GM03348 (cell line): Measurements from ENCODE around the gene SCUBE1.

ENCODE experiments used
- DNase-seq: peaks from one replicate; pipeline ENCODE4 v3.0.0; 2012; ENCODE audit warnings: low spot score

SCUBE1 gene

GRCh38 chr22:43173976-43174720 lies 169.0 kb downstream of the SCUBE1 start:
- DNase-seq: no peak

DNA sequence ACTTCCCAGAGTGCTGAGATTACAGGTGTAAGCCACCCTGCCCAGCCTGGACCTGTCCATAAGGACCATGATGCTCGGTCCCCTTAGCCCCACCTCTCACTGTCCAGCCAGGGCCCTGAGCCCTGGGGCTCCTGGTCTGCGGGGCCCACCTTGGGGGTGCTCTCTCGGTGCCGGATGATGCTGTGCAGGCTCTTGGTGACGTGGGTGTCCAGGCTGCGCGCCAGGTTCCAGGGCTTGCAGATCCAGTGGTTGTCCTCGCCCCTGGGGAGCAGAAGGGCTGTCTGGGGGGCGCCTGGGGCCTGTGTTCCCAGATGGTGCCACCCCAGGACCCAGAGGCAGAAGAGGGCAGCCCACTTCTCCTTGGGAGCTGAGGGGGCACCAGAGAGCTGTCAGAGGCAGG lies 169.6 kb downstream of the SCUBE1 start:
- no peak for DNase-seq

DNA sequence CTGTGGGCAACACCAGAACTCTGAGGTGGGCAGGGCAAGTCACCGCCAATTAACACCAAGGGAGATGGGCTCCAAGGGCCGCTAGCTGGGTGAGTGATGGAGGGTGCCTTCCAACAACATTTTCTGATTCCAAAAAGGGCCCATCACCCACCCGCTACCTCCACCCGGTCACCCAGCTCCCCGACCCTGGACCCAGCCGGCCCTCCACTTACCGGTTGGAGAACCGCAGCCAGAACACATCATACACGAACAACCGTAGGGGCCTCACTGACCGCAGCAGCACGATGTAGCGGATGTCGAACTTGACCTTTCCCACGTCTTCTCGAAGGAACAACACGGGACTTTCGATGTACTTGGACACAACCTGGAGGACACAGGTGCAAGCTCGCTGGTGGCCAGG lies 171.0 kb downstream of the SCUBE1 start:
- no peak for DNase-seq

DNA sequence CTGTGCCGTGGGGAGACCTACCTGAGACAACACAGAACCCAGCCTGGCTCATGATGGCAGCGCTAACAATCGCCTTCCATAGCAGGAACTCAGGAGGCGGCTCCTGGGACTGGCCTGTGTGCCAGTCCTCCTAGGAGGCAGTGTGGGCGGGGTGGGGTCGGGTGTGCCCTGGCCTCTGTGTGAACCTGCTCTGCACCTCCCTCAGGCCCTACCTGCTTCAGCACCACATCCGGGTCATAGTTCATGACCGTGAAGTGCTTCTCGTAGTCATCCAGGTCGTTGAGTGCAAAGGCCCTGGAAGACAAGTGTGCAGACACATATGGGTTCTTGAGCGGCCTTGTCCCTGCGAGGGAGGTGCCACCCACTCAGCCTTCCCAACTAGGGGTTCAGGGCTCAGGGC lies 171.6 kb downstream of the SCUBE1 start:
- no peak for DNase-seq

- no peak for DNase-seq
Measured at GRCh38 chr22:43171019-43171491, 172.1 kb downstream of the SCUBE1 start.

DNA sequence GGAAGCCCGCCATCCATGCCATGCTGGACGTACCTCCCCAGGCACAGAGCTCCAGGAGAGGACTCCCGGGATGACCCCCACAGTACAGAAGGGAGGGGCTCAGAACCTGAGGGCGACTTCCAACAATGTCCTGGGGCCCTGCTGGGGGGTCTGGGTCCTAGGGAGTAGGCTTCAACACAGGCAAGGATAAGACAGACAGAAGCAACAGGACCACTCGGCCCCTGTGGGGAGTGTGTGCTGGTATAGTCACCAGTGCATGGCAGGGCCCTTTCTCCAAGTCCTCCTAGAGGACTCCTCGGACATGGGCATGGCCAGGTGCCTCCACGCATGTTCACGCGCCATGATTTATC lies 173.1 kb downstream of the SCUBE1 start:
- no peak for DNase-seq

- no peak for DNase-seq
Measured at GRCh38 chr22:43169310-43170130, 173.7 kb downstream of the SCUBE1 start.

DNA sequence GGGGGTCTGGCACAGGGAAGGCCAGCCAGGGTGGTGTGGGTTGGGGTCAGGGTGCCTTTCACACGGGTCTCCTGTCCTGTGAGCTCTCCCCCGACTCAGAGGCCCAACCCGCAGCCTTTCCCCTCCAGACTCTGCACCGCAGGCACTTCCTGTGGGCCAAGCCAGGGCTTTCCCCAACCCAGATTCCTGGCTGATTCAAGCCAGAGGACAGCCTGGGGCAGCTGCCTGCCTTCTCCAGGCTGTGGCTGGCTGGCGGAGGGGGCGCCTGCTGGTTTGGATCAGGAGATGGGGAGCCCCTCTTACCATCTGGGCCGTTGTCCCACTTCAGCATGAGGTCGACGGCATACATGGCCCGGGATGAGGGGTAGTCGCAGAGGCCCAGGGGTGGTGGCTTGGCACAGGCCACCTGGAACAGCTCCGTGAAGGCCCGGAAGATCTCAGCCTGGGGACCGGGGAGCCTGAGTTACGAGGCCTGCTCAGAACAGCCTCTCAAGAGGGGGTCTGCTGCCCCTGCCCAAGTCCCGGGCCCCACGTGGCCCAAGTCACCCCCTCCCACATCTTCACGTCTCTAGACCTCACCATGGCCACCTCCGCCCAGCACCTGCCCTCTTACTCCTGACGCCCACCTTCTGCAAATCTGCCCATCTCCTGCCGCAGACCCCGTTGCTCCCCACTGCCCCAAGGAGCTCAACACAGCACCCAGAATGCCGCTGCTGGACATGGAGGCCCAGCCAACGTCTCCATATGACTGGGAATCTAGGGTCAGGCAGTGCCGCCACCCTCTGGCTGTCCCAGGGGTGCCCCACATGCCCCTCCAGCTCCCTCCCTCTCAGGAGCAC lies 174.5 kb downstream of the SCUBE1 start:
- DNase-seq: peak; percentile 91

DNA sequence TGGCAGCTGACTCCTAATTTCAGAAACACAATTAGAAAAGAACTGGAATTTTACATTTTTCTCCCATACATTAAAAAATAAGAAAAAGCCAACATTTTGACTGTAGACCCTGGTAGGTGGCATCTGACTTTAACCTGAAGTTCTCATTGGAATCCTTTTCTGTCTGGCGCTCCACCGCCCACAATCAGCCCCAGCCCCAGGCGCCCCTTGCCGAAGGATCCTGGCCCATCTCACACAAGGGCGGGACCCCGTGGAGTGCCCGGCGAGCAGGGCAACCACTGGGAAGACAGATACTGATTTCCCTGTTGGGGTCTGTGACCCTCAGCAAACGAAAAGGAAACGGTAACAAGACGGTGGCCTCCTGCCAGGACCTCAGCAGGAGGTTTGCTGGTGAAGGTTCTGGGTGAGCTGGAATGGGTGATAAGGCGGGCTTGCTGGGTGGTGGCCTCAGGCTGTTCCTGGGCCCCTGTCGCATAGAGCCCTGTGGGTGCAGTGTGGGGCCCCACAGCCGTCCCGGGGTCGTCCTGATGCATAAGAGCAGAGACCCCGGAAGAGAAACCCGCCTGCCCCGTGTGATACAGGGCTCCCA lies 176.1 kb downstream of the SCUBE1 start:
- no peak for DNase-seq

- DNase-seq: no peak
Measured at GRCh38 chr22:43166132-43166930, 176.8 kb downstream of the SCUBE1 start.

- no peak for DNase-seq
Measured at GRCh38 chr22:43164636-43165035, 178.5 kb downstream of the SCUBE1 start.

GRCh38 chr22:43163241-43163795 lies 179.9 kb downstream of the SCUBE1 start:
- no peak for DNase-seq

DNA sequence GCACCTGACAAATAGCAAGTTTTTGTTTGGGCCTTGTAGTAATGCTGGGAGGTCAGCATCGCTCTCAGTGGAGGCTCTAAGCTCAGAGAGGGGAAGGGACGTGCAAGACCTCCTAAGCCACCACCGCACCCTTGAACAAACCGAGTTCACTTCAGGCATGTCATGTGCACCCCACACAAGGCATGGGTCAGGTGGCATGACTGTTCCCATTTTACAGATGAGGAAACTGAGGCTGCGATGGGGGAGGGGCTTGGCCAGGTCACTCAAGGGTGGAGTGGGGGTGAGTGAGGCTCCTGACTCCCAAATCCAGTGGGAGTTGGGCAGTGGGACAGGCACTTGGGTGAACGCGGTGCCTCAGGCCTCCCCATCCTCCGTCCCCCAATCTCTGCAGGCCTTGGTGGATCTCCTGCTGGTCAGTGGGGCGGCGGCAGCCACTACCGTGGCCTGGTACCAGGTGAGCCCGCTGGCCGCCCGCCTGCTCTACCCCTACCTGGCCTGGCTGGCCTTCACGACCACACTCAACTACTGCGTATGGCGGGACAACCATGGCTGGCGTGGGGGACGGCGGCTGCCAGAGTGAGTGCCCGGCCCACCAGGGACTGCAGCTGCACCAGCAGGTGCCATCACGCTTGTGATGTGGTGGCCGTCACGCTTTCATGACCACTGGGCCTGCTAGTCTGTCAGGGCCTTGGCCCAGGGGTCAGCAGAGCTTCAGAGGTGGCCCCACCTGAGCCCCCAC lies 180.6 kb downstream of the SCUBE1 start:
- no peak for DNase-seq

GRCh38 chr22:43160497-43161126 lies 182.6 kb downstream of the SCUBE1 start:
- DNase-seq: no peak

DNA sequence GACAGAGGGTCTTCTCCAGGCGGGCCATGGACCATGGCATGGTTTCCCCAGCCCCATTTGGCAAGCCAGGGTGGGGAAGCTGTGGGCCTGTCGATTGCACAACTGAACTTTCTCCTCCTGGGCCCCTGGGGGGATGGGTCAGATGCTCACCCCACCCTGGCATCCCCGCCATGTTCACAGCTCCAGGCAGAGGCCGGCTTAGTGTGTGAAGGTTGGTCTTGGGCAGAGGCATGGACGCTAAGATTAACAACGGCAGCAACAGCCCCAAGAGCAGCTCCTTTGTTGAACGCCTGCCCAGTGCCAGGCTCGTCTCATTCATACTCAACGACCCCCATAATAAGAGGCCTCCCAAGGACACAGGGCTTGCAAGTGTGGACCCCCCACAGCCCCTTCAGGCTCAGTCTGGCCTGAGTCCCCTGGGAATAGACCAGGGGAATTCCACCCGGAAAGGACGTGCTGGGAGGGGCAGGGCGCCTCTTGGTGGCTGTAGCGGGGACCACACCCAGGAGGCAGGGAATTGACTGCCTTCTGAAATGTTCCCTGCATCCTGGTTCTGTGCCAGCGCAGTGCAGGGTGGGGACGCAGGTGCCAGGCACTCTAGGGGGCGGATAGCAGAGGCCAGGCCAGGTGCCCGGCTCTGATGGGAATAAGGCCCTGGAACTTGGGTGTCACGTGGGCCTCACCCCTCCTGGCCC lies 183.5 kb downstream of the SCUBE1 start:
- DNase-seq: peak; percentile 45

DNA sequence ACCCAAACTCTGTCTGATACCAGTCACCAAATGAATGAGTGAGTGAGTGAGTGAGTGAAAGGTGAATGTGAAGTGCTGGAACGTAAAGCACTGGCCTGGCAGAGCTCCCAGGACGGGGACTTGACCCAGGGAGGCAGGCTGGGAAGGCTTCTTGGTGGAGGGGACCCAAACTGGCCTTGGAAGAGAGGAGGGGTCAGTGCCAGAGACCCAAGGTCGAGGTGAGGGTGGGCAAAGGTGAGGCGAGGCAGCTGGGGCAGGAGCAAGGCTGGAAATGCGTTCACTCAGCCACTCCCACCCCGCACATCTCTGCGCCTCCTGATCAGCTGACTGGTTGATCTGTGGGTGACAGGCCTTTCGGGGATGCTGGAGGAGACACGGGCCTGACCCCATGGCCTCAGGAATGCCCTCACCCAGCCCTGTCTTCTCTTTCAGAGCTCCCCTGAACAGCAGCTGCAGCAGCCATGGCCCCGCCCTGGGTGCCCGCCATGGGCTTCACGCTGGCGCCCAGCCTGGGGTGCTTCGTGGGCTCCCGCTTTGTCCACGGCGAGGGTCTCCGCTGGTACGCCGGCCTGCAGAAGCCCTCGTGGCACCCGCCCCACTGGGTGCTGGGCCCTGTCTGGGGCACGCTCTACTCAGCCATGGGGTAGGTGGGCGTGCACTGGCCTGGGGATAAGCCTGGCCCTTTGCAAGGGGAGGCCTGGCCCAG lies 184.2 kb downstream of the SCUBE1 start:
- no peak for DNase-seq

DNA sequence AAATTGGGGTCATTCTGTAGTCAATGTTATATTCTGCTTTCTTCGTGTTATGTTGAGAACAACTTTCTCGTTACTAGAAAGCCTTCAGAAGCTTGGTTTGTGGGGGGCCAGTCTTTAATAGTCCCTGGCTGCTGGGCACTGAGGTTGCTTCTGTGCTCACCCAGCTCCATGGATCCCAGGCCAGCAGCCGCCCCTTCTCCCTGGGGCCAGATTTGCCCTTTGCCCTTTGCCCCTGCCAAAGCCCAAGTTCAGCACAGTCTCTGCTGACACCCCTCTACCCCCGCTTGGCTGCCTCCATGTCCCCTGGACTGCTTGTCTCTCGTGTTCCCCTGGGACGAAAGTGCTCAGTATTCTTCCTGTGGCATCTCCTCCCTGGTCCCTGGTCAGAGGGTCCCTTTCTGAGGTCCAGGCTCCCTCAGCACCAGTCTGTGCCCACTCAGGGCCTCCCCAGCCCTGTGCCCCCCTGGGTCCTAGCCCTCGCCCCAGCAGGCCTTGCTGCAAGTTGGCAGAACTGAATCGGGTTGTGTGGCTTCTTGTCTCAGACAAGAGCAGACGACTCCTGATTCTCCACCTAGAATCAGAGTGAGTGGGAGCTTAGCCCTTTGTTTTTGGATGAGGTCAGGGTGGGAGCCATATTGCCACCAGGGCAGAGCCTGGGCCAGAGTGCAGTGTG lies 185.2 kb downstream of the SCUBE1 start:
- no peak for DNase-seq

GRCh38 chr22:43156413-43156812 lies 186.8 kb downstream of the SCUBE1 start:
- no peak for DNase-seq
